BLaER1 (cell line): ENCODE data around the gene ZBTB6.

Source experiments
- H3K27ac ChIP-seq: shearing (Covaris generic); formaldehyde crosslinking; 2 replicates; pipeline ENCODE4 v1.8.1; 2022
- H3K27me3 ChIP-seq: shearing (Covaris generic); formaldehyde crosslinking; 2 replicates; pipeline ENCODE4 v1.8.1; 2022
- H3K36me3 ChIP-seq: shearing (Covaris generic); formaldehyde crosslinking; 2 replicates; pipeline ENCODE4 v1.8.1; 2022
- H3K4me1 ChIP-seq: shearing (Covaris generic); formaldehyde crosslinking; 2 replicates; pipeline ENCODE4 v1.8.1; 2022
- H3K4me2 ChIP-seq: shearing (Covaris generic); formaldehyde crosslinking; 2 replicates; pipeline ENCODE4 v1.8.1; 2022
- H3K4me3 ChIP-seq: shearing (Covaris generic); formaldehyde crosslinking; 2 replicates; pipeline ENCODE4 v1.8.1; 2022
- H3K9ac ChIP-seq: shearing (Covaris generic); formaldehyde crosslinking; 2 replicates; pipeline ENCODE4 v1.8.1; 2022
- H3K9me3 ChIP-seq: shearing (Covaris generic); formaldehyde crosslinking; 2 replicates; pipeline ENCODE4 v1.8.1; 2022
- H4K20me1 ChIP-seq: shearing (Covaris generic); formaldehyde crosslinking; 2 replicates; pipeline ENCODE4 v1.8.1; 2022
- Cebpa-rat ChIP-seq: shearing (Covaris generic); IDR thresholded peaks from 2 replicates; pipeline ENCODE4 v1.8.1; 2022

ZBTB6 gene

DNA sequence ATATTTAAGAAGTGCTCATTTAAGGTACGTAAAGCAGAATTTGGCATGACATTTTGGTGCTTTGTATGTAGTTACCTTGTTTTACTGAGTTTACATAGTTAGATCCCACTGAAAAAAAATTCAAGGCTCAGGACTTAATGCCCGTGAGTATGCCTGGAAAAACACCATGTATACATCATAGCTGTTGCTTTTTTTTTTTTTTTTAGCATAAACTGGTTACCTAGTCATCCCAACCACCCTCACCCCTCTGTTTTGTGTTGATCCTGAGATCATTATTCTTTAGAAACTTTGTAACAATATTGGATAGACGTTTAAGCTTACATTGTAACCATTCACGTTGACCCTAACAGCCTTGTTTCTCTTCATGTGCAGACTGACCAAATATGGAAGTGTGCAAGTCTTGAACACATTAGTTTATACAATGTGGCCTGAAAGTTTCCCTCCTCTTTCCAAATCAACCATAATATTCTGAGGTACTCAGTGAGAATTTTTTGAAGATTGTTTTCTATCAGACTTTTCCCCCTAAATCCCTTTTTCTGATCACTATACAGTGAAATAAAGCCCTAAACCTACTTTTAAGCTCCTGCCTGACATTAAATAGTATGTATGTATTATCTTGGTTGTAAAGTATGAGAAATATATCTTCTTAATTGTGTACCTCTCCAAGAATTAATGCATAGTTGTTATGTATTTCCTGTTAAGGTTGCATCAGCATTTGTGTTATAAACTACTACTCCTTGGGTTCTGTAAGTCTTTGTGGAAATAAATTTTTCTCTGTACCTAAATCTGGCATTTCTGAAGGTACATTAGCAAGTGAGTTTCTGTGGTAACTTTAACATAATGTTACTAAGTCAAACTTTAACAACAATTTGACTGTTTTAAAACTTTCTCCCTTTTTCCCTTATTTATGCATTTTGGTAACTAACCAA, 32.1 kb upstream of the ZBTB6 start:
- TF ChIP-seq Cebpa-rat: no peak
- Histone ChIP-seq H3K4me2 (no peak overlapping the region), H4K20me1 (peaks cover 87% of the 10 kb centered on the region), H3K36me3 (peaks cover 16% of the 10 kb centered on the region), H3K4me3 (no peak overlapping the region), H3K4me1 (peaks cover 14% of the 10 kb centered on the region), H3K9me3 (no peaks in the 10 kb centered on the region), H3K27me3 (no peaks in the 10 kb centered on the region), H3K9ac (no peak overlapping the region), H3K27ac (no peak overlapping the region)

DNA sequence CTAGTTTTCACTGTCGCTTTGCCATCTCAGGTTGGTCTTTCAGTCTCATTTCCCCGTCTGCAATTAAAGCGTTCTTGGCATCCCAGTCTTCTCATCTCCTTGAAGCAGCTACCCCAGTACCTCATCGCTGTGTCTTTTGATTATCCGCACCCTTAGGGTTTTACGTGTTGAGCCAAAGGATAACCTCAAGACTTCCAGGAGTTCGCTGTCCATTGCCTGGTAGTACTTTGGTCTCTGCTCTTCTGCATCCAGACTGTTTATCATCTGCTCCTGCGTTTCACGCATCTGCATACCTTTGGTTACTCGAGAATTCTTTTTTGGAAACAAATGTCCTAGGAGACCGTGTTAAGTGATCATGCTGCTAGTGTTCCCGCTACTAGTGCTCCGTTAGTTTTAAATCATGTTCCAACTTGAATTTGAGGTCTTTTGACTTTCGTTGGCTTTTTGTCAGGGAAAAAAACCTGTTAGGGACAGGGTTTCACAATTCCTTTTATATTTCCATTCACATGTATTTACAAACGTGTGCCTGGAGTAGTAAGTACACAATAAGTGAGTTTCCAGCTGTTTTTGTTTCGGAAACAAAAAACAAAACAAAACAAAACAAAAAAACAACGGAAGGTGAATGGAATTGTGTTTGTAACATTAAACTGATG, 28.6 kb upstream of the ZBTB6 start:
- no peak for TF ChIP-seq Cebpa-rat
- Histone ChIP-seq H3K9me3 (no peaks in the 10 kb centered on the region), H3K4me3 (peak overlapping the region; percentile 88), H3K9ac (peak overlapping the region; percentile 91), H3K27ac (peak overlapping the region; percentile 86), H3K4me1 (peaks cover 16% of the 10 kb centered on the region), H4K20me1 (peaks cover 55% of the 10 kb centered on the region), H3K36me3 (peaks cover 29% of the 10 kb centered on the region), H3K27me3 (no peaks in the 10 kb centered on the region), H3K4me2 (peak overlapping the region; percentile 95)

DNA sequence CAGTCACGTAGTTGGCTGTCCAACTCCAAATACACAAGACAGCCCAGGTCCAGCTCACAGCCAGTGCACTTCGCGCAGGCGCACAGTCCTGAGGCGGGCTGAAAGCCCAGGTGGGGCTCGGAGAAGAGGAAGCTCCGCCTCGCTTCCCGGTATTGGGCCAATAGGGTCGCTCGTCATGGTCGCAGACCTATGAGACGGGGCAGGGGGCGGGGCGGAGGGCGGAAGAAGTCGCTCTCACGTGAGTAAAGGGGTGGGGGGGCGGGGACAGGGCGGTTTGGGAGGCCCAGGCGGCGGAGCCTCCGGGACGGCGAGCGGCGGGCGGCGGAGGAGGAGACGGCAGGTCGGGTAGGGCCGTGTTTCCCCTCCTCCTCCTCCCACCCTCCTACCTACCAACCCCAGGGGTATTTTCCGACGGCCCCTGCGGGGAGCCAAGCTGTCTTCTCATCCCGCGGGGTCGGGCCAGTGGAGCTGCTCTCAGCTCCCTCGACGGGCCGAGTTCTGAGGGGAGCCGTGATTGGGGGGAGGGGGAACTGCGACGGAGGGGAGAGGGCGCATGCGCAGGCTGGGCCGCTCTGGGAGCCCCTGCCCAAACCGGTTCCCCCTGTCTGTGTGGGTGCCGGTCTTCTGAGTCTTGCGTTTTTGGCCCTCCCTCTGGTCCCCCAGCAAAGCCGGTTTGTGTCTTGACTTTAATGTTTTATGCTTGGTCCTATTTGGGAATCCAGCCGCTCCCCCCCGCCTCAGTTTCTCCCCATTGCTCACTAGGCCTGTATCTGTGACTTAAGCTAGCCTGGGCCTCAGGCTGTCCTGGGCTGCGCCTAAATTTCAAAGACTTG, 27.8 kb upstream of the ZBTB6 start, which contains the start of gene RABGAP1:
Gene RABGAP1 (plus strand): TSS at position 272 of the 833 bp plus-strand sequence. CDS start 16,040 bp downstream, outside the sequence.
- H3K4me1 ChIP-seq: peaks cover 16% of the 10 kb centered on the region
- H3K4me3 ChIP-seq: peak within 1 kb of the TSS; percentile 88
- peak within 1 kb of the TSS; percentile 86 for H3K27ac ChIP-seq
- no peak for TF ChIP-seq Cebpa-rat
- peak within 1 kb of the TSS; percentile 91 for H3K9ac ChIP-seq
- H3K27me3 ChIP-seq: no peaks in the 10 kb centered on the region
- peaks cover 36% of the 10 kb centered on the region for H3K36me3 ChIP-seq
- peaks cover 48% of the 10 kb centered on the region for H4K20me1 ChIP-seq
- no peaks in the 10 kb centered on the region for H3K9me3 ChIP-seq
- H3K4me2 ChIP-seq: peak within 1 kb of the TSS; percentile 95

GRCh38 chr9:122940454-122940748, 27.3 kb upstream of the ZBTB6 start:
- Histone ChIP-seq H4K20me1 (peaks cover 43% of the 10 kb centered on the region), H3K27me3 (no peaks in the 10 kb centered on the region), H3K36me3 (peaks cover 36% of the 10 kb centered on the region), H3K4me2 (peak overlapping the region; percentile 83), H3K4me1 (peaks cover 16% of the 10 kb centered on the region), H3K9ac (peak overlapping the region; percentile 49; the same call in 1 of the 2 replicates), H3K4me3 (peak overlapping the region; percentile 54), H3K9me3 (no peaks in the 10 kb centered on the region), H3K27ac (peak overlapping the region; percentile 60)
- no peak for TF ChIP-seq Cebpa-rat

DNA sequence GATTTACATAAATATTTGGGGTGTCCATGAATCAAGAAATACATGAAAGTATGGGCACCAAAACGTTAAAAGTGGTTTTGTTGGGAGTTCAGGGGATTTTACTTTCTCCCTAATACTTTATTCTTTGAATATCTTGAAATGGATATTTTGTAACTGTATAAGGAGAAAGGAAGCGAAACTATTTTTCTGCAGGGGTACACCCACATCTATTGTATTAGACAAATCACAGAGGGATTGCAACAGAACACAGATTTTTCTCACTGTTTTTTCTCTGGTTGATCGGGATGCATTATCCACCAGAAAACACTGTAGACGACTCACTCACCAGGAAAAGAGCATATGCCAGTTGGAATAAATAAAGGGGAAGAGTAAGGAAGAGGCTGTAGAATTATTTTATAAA, 26.5 kb upstream of the ZBTB6 start:
- Histone ChIP-seq H3K36me3 (peaks cover 34% of the 10 kb centered on the region), H3K4me2 (no peak overlapping the region), H4K20me1 (peaks cover 35% of the 10 kb centered on the region), H3K4me3 (no peak overlapping the region), H3K9ac (no peak overlapping the region), H3K27ac (no peak overlapping the region), H3K9me3 (no peaks in the 10 kb centered on the region), H3K27me3 (no peaks in the 10 kb centered on the region), H3K4me1 (peaks cover 16% of the 10 kb centered on the region)
- no peak for TF ChIP-seq Cebpa-rat

- no peak overlapping the region for H3K4me3 ChIP-seq
- H3K9ac ChIP-seq: no peak overlapping the region
- peaks cover 8% of the 10 kb centered on the region for H4K20me1 ChIP-seq
- no peak overlapping the region for H3K4me2 ChIP-seq
- TF ChIP-seq Cebpa-rat: no peak
- peaks cover 30% of the 10 kb centered on the region for H3K36me3 ChIP-seq
- H3K27ac ChIP-seq: no peak overlapping the region
- H3K9me3 ChIP-seq: no peaks in the 10 kb centered on the region
- peaks cover 26% of the 10 kb centered on the region for H3K4me1 ChIP-seq
- H3K27me3 ChIP-seq: no peaks in the 10 kb centered on the region
These were observed 23.8 kb upstream of the ZBTB6 start for GRCh38 chr9:122936883-122937282.

DNA sequence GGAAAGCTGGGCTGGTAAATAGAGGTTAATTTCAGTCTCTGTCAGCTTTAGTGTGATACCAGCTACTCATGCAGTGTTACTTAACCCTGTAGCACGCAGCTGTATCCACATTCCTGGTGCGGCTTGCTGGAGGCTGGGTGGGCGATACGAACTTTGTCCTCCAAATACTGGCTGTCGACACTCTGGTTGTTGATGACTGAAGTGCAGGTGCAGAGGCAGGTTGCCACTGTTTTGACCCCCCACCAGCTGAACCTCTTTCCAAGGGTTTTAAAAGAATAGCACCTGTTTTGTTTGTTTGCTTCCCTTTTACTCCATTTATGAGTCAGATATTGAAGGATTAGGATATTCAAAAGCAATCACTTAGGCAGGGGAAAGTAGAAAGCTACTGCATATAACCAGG, 23.3 kb upstream of the ZBTB6 start:
- no peak overlapping the region for H3K4me3 ChIP-seq
- H3K4me2 ChIP-seq: no peak overlapping the region
- H3K27ac ChIP-seq: no peak overlapping the region
- H3K4me1 ChIP-seq: peaks cover 22% of the 10 kb centered on the region
- H3K36me3 ChIP-seq: peaks cover 30% of the 10 kb centered on the region
- H3K9me3 ChIP-seq: no peaks in the 10 kb centered on the region
- no peak for TF ChIP-seq Cebpa-rat
- H3K27me3 ChIP-seq: no peaks in the 10 kb centered on the region
- H3K9ac ChIP-seq: no peak overlapping the region
- H4K20me1 ChIP-seq: peaks cover 3% of the 10 kb centered on the region

DNA sequence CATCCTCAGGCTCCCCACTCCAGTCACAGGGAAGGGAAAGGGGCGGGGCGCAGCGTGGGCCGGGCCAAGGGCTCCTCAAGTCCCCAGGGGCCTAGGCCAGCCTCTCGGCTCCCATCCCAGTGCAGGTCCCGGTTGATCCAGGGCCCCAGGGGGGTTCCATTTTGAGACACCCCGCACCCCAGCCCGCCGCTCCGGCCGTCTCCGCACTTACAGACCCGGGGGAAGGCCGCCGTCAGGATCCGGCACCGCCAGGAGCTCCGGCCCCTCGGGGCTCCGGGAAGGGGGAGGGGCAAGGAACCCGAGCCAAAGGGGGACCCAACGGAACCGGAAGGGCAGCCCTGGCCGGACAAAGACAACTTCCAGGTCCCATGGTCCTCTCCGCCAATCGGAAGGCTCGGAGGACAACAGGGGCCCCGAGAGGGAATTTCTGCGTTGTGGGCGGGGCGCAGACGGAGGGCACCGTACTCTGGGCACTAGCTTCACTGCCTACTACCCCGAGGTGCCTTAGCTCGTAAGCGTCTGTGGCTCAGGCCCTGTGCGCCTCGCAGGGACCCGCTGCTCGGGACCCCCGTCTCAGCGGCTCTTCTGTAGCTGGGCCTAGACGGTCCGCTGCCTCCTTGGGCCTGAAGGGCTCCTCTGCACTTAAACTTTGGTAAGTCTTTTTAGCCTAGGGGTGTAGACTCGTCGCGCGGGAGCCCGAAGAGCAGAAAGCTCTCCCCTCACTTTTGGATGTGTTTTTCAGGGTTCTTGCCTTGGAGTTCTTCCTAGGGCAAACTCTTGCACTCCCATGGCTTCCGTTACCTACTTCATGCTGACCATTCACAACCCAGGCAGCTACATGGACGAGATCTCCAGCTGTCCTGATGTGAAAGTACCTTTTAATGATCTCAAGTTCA, 18.4 kb upstream of the ZBTB6 start, which contains the start of gene ZBTB26:
Gene ZBTB26 (minus strand): TSS at position 287 of the 896 bp plus-strand sequence. CDS start 11,578 bp downstream, outside the sequence.
- H4K20me1 ChIP-seq: peaks cover 5% of the 10 kb centered on the region; the same call in 1 of the 2 replicates
- peaks cover 30% of the 10 kb centered on the region for H3K4me1 ChIP-seq
- no peaks in the 10 kb centered on the region for H3K27me3 ChIP-seq
- H3K9ac ChIP-seq: peak within 1 kb of the TSS; percentile 85
- H3K4me3 ChIP-seq: peak within 1 kb of the TSS; percentile 83
- no peaks in the 10 kb centered on the region for H3K9me3 ChIP-seq
- peak within 1 kb of the TSS; percentile 90 for H3K27ac ChIP-seq
- H3K4me2 ChIP-seq: peak within 1 kb of the TSS; percentile 92
- TF ChIP-seq Cebpa-rat: no peak
- H3K36me3 ChIP-seq: peaks cover 13% of the 10 kb centered on the region
